ENCODE data around the gene BUD13. TPM values are rescaled to one million over a fixed set of nuclear protein-coding genes. Genes with fewer than 3 reads are reported as not detected.

The BUD13 gene
- total RNA-seq, 5 donors from 2014 or later (not counting 1 experiment from before 2014, with no cell fraction given), result 9.8 to 23.0 (median 20.5) TPM

GRCh38 chr11:116813781-116814471 is 41.1 kb upstream of the BUD13 start:
- ChIA-PET POLR2A (interaction anchor here in 1 of 2 donors (0.6 kb wide), 1 partner anchor 14 kb away, joined by 5 read pairs; no protein-coding TSS in a partner anchor), CTCF (interaction anchor here in 1 of 2 donors (1.9 kb wide), 1 partner anchor 24 kb away, joined by 4 read pairs; no protein-coding TSS in a partner anchor)
- Mint-ChIP-seq H3K27me3 (no peaks in the 10 kb centered on the region), H3K36me3 (no peaks in the 10 kb centered on the region), H3K4me1 (no peaks in the 10 kb centered on the region), H3K9me3 (no peaks in the 10 kb centered on the region), H3K4me3 (no peak overlapping the region), H3K27ac (no peak overlapping the region)
- Histone ChIP-seq H3K9me3 (no peaks in the 10 kb centered on the region), H3K4me3 (ENCODE audit: control insufficient read depth in 1 of 2, extremely low read depth in 1 of 2, low read length in 1 of 2) (no peak overlapping the region), H3K27me3 (replicated peaks in 1 of 2; ENCODE audit: control insufficient read depth in 2 of 2, extremely low read depth in 1 of 2, insufficient read depth in 2 of 2, low read length in 1 of 2) (no peaks in the 10 kb centered on the region), H3K36me3 (ENCODE audit: control insufficient read depth in 2 of 2, extremely low read depth in 1 of 2, insufficient read depth in 1 of 2, low read length in 1 of 2) (no peaks in the 10 kb centered on the region), H3K27ac (ENCODE audit: low read length) (no peak overlapping the region), H3K4me1 (ENCODE audit: control insufficient read depth in 1 of 2, extremely low read depth in 1 of 2, insufficient read depth in 2 of 2, low read length in 2 of 2) (no peaks in the 10 kb centered on the region)
- no peak for ATAC-seq (replicated peaks in 1 of 4)
- DNase-seq, result no peak
- WGBS (ENCODE audit: insufficient coverage), result 100% methylated on average over 3 of the region's 5 CpGs

DNA sequence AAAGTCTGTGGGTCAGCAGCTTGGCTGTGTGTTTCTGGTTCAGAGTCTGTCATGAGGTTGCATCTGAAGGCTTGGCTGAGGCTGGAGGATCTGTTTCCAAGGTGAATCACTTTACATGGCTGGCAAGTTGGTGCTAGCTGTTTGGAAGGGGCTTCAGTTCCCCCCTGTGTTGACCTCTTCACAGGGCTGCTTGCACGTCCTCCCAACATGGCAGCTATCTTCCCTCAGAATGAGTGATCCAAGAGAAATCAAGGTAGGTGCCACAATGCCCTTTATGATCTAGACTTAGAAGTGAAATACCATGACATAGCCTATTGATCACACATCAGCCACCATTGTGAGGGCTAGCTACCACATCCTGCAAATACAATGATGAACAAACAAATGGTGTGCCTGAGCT is 40.4 kb upstream of the BUD13 start:
- Mint-ChIP-seq H3K4me3 (no peak overlapping the region), H3K27ac (no peak overlapping the region), H3K4me1 (no peaks in the 10 kb centered on the region), H3K36me3 (no peaks in the 10 kb centered on the region), H3K9me3 (no peaks in the 10 kb centered on the region), H3K27me3 (no peaks in the 10 kb centered on the region)
- CTCF ChIA-PET, result interaction anchor here in 1 of 2 donors (1.9 kb wide), 1 partner anchor 23 kb away, joined by 4 read pairs; no protein-coding TSS in a partner anchor
- H3K27ac ChIP-seq (ENCODE audit: low read length), result no peak overlapping the region
- POLR2A ChIA-PET, result interaction anchor here in 1 of 2 donors (0.6 kb wide), 1 partner anchor 32 kb away, joined by 3 read pairs; no protein-coding TSS in a partner anchor
- H3K27me3 ChIP-seq (replicated peaks in 1 of 2; ENCODE audit: control insufficient read depth in 2 of 2, extremely low read depth in 1 of 2, insufficient read depth in 2 of 2, low read length in 1 of 2), result no peaks in the 10 kb centered on the region
- no peak for DNase-seq
- H3K9me3 ChIP-seq, result no peaks in the 10 kb centered on the region
- WGBS (ENCODE audit: insufficient coverage), result no CpG with 5 or more reads among the region's 1 CpG
- H3K36me3 ChIP-seq (ENCODE audit: control insufficient read depth in 2 of 2, extremely low read depth in 1 of 2, insufficient read depth in 1 of 2, low read length in 1 of 2), result no peaks in the 10 kb centered on the region
- H3K4me3 ChIP-seq (ENCODE audit: control insufficient read depth in 1 of 2, extremely low read depth in 1 of 2, low read length in 1 of 2), result no peak overlapping the region
- no peak for ATAC-seq (replicated peaks in 1 of 4)
- no peaks in the 10 kb centered on the region for H3K4me1 ChIP-seq (ENCODE audit: control insufficient read depth in 1 of 2, extremely low read depth in 1 of 2, insufficient read depth in 2 of 2, low read length in 2 of 2)

DNA sequence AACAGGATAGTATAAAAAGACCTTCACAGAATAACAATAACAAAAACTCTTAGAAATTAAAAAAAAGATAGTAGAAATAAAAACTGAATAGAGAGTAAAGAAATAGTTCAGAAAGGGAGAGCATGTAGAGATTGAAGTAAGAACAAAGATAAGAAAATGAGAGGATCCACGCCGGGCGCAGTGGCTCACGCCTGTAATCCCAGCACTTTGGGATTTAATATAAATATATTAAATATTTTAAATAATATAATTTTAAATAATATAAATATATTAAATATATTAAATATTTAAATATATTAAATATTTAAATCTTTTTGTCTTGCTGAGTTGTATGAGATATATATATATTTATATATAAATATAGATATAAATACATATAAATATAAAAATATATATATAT is 39.3 kb upstream of the BUD13 start:
- H3K4me3 ChIP-seq (ENCODE audit: control insufficient read depth in 1 of 2, extremely low read depth in 1 of 2, low read length in 1 of 2), result no peak overlapping the region
- Mint-ChIP-seq H3K9me3 (no peaks in the 10 kb centered on the region), H3K27me3 (no peaks in the 10 kb centered on the region), H3K36me3 (no peaks in the 10 kb centered on the region), H3K4me1 (no peaks in the 10 kb centered on the region), H3K4me3 (no peak overlapping the region), H3K27ac (no peak overlapping the region)
- POLR2A ChIA-PET, result interaction anchor here in 1 of 2 donors (0.7 kb wide), 1 partner anchor 258 kb away, joined by 3 read pairs; no protein-coding TSS in a partner anchor
- DNase-seq, result no peak
- no peaks in the 10 kb centered on the region for H3K27me3 ChIP-seq (replicated peaks in 1 of 2; ENCODE audit: control insufficient read depth in 2 of 2, extremely low read depth in 1 of 2, insufficient read depth in 2 of 2, low read length in 1 of 2)
- H3K9me3 ChIP-seq, result no peaks in the 10 kb centered on the region
- no peaks in the 10 kb centered on the region for H3K36me3 ChIP-seq (ENCODE audit: control insufficient read depth in 2 of 2, extremely low read depth in 1 of 2, insufficient read depth in 1 of 2, low read length in 1 of 2)
- no CpG with 5 or more reads among the region's 4 CpGs for WGBS (ENCODE audit: insufficient coverage)
- CTCF ChIA-PET, result interaction anchor here in 1 of 2 donors (0.6 to 1.9 kb wide), 2 partner anchors 22 to 172 kb away, joined by 4 to 6 read pairs; no protein-coding TSS in a partner anchor
- H3K27ac ChIP-seq (ENCODE audit: low read length), result no peak overlapping the region
- H3K4me1 ChIP-seq (ENCODE audit: control insufficient read depth in 1 of 2, extremely low read depth in 1 of 2, insufficient read depth in 2 of 2, low read length in 2 of 2), result no peaks in the 10 kb centered on the region
- ATAC-seq (replicated peaks in 1 of 4), result no peak

DNA sequence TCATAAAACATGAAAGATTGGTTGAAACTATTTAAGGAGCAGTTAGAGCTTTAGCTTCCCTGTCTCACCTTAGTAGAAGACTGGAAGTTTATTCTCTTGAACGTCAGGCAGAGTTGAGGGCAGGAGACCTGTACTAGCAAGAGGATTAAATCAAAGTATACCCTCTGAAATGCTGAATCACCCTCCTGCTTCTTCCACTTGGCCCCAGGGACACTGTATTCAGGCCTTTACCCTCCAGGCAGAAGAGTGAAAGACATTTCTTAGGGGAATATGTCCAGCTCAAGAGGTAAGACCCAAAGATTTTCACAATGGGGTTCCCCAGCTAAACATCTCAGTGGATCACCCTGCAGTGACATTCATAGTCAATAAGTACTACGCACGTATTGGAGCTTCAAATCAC is 38.4 kb upstream of the BUD13 start:
- Mint-ChIP-seq H3K4me1 (no peaks in the 10 kb centered on the region), H3K27me3 (no peaks in the 10 kb centered on the region), H3K9me3 (no peaks in the 10 kb centered on the region), H3K36me3 (no peaks in the 10 kb centered on the region), H3K27ac (no peak overlapping the region), H3K4me3 (no peak overlapping the region)
- Histone ChIP-seq H3K4me3 (ENCODE audit: control insufficient read depth in 1 of 2, extremely low read depth in 1 of 2, low read length in 1 of 2) (no peak overlapping the region), H3K27ac (ENCODE audit: low read length) (no peak overlapping the region), H3K27me3 (replicated peaks in 1 of 2; ENCODE audit: control insufficient read depth in 2 of 2, extremely low read depth in 1 of 2, insufficient read depth in 2 of 2, low read length in 1 of 2) (no peaks in the 10 kb centered on the region), H3K36me3 (ENCODE audit: control insufficient read depth in 2 of 2, extremely low read depth in 1 of 2, insufficient read depth in 1 of 2, low read length in 1 of 2) (no peaks in the 10 kb centered on the region), H3K9me3 (no peaks in the 10 kb centered on the region), H3K4me1 (ENCODE audit: control insufficient read depth in 1 of 2, extremely low read depth in 1 of 2, insufficient read depth in 2 of 2, low read length in 2 of 2) (no peaks in the 10 kb centered on the region)
- no peak for DNase-seq
- ATAC-seq (replicated peaks in 1 of 4), result no peak
- no CpG with 5 or more reads among the region's 3 CpGs for WGBS (ENCODE audit: insufficient coverage)
- POLR2A ChIA-PET, result no interaction called here
- CTCF ChIA-PET, result interaction anchor here in 1 of 2 donors (0.7 kb wide), 1 partner anchor 28 kb away, joined by 7 read pairs; no protein-coding TSS in a partner anchor

DNA sequence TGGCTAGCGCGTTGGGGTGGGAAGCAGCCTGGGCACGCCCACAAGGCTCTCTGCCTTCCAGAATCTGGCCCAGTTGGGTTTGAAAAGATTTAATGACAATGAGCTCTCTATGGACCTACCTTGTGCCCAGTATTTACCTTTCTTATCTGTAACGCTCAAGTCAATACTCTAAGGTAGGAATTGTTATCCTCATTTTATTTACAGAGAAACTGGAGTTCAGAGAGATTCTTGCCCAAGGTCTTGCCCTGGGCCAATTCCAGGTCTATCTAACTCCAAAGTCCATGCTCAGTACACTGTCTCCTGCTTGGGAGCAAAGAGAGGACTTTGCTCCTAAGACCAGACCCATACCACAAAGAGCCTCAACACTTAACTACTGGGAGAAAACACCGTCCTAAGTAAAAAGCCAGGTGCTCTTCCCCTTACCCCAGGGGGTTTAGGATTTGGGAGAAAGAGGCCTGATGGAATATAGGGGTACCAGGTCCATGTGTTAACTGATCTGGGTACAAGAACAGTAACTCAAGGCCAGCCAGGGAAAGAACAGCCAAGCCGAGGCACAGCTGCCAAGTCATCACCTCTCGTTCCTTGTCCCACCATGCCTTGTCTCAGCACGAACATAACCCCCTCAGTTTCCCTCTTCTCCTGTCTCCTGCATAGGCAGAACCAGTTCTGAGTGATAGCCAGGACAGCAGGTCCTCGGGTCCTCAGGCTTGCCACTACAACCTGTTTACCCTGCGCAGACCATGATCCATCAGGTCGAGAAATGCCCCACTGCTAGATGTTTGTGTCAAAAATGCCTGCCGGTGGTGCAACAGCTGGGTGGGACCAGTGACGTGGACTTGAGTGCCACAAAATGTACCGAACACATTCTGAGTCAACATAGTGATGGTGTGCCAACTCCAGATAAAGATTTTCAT is 35.7 kb upstream of the BUD13 start:
- Histone ChIP-seq H3K27ac (ENCODE audit: low read length) (no peak overlapping the region), H3K36me3 (ENCODE audit: control insufficient read depth in 2 of 2, extremely low read depth in 1 of 2, insufficient read depth in 1 of 2, low read length in 1 of 2) (no peaks in the 10 kb centered on the region), H3K4me3 (ENCODE audit: control insufficient read depth in 1 of 2, extremely low read depth in 1 of 2, low read length in 1 of 2) (no peak overlapping the region), H3K9me3 (no peaks in the 10 kb centered on the region), H3K27me3 (replicated peaks in 1 of 2; ENCODE audit: control insufficient read depth in 2 of 2, extremely low read depth in 1 of 2, insufficient read depth in 2 of 2, low read length in 1 of 2) (no peaks in the 10 kb centered on the region), H3K4me1 (ENCODE audit: control insufficient read depth in 1 of 2, extremely low read depth in 1 of 2, insufficient read depth in 2 of 2, low read length in 2 of 2) (no peaks in the 10 kb centered on the region)
- Mint-ChIP-seq H3K27me3 (no peaks in the 10 kb centered on the region), H3K9me3 (no peaks in the 10 kb centered on the region), H3K36me3 (no peaks in the 10 kb centered on the region), H3K27ac (no peak overlapping the region), H3K4me1 (no peaks in the 10 kb centered on the region), H3K4me3 (no peak overlapping the region)
- DNase-seq, result no peak
- ChIA-PET CTCF (no interaction called here), POLR2A (interaction anchor here (0.6 kb wide), 2 partner anchors 18 to 48 kb away, joined by 4 to 5 read pairs; no protein-coding TSS in a partner anchor)
- WGBS (ENCODE audit: insufficient coverage), result 88% methylated on average over 5 of the region's 14 CpGs
- ATAC-seq (replicated peaks in 1 of 4), result no peak

GRCh38 chr11:116807601-116808261 is 34.9 kb upstream of the BUD13 start:
- ATAC-seq (replicated peaks in 1 of 4) (no peak), DNase-seq (no peak)
- Mint-ChIP-seq H3K36me3 (no peaks in the 10 kb centered on the region), H3K9me3 (no peaks in the 10 kb centered on the region), H3K27ac (no peak overlapping the region), H3K4me1 (no peaks in the 10 kb centered on the region), H3K4me3 (no peak overlapping the region), H3K27me3 (peaks cover 0 to 2% of the 10 kb centered on the region in 2 donors)
- H3K4me1 ChIP-seq (ENCODE audit: control insufficient read depth in 1 of 2, extremely low read depth in 1 of 2, insufficient read depth in 2 of 2, low read length in 2 of 2), result no peaks in the 10 kb centered on the region
- H3K36me3 ChIP-seq (ENCODE audit: control insufficient read depth in 2 of 2, extremely low read depth in 1 of 2, insufficient read depth in 1 of 2, low read length in 1 of 2), result no peaks in the 10 kb centered on the region
- 95% methylated on average over 4 of the region's 6 CpGs for WGBS (ENCODE audit: insufficient coverage)
- no peak overlapping the region for H3K4me3 ChIP-seq (ENCODE audit: control insufficient read depth in 1 of 2, extremely low read depth in 1 of 2, low read length in 1 of 2)
- ChIA-PET CTCF (no interaction called here), POLR2A (interaction anchor here (0.6 kb wide), 2 partner anchors 19 to 48 kb away, joined by 4 to 5 read pairs; no protein-coding TSS in a partner anchor)
- no peaks in the 10 kb centered on the region for H3K9me3 ChIP-seq
- no peak overlapping the region for H3K27ac ChIP-seq (ENCODE audit: low read length)
- no peaks in the 10 kb centered on the region for H3K27me3 ChIP-seq (replicated peaks in 1 of 2; ENCODE audit: control insufficient read depth in 2 of 2, extremely low read depth in 1 of 2, insufficient read depth in 2 of 2, low read length in 1 of 2)
